ENCODE results near the gene MAP4K2.

Gene MAP4K2

GRCh38 chr11:64753380-64754123 lies 49.5 kb downstream of the MAP4K2 start:
- DNase-seq, result no peak

GRCh38 chr11:64753019-64753379 lies 50.0 kb downstream of the MAP4K2 start:
- DNase-seq, result no peak

- DNase-seq, result no peak
These were observed 50.6 kb downstream of the MAP4K2 start for GRCh38 chr11:64752175-64752970.

- no peak for DNase-seq
These were observed 51.4 kb downstream of the MAP4K2 start for GRCh38 chr11:64751580-64751979.

GRCh38 chr11:64751136-64751535 lies 51.9 kb downstream of the MAP4K2 start:
- no peak for DNase-seq

GRCh38 chr11:64750361-64751054 lies 52.5 kb downstream of the MAP4K2 start:
- no peak for DNase-seq

GRCh38 chr11:64747961-64748665 lies 54.9 kb downstream of the MAP4K2 start:
- no peak for DNase-seq

- DNase-seq, result no peak
These were observed 56.5 kb downstream of the MAP4K2 start for GRCh38 chr11:64746486-64746885.

- DNase-seq, result peak; percentile 65
These were observed 57.3 kb downstream of the MAP4K2 start for GRCh38 chr11:64745521-64746328.

- peak; percentile 35 for DNase-seq
These were observed 57.9 kb downstream of the MAP4K2 start for GRCh38 chr11:64745189-64745520.

- DNase-seq, result no peak
These were observed 58.3 kb downstream of the MAP4K2 start for GRCh38 chr11:64744544-64745188.

- DNase-seq, result peak; percentile 76
These were observed 59.1 kb downstream of the MAP4K2 start, which contains the start of gene RASGRP2 for GRCh38 chr11:64743591-64744543. RASGRP2 (minus strand) TSS chr11:64744142; CDS start chr11:64742866, 1,276 bp downstream.

- peak; percentile 70 for DNase-seq
These were observed 60.0 kb downstream of the MAP4K2 start for GRCh38 chr11:64742889-64743590.

- no peak for DNase-seq
These were observed 60.7 kb downstream of the MAP4K2 start for GRCh38 chr11:64742087-64742888.

GRCh38 chr11:64741375-64742086 lies 61.5 kb downstream of the MAP4K2 start:
- no peak for DNase-seq

- no peak for DNase-seq
These were observed 63.1 kb downstream of the MAP4K2 start for GRCh38 chr11:64739871-64740270.

GRCh38 chr11:64736654-64737053 lies 66.4 kb downstream of the MAP4K2 start:
- DNase-seq, result no peak

GRCh38 chr11:64735725-64736259 lies 67.2 kb downstream of the MAP4K2 start:
- no peak for DNase-seq

Data from activated T-cell treated with anti-CD3 and anti-CD28 coated beads for 4 hours (primary cell).